Femur (tissue), 1 donor: ENCODE measurements around the gene EXOSC5.

Source experiments
- DNase-seq: peaks from one replicate; pipeline ENCODE4 v3.0.0-alpha.2; 2017

EXOSC5 gene

DNA sequence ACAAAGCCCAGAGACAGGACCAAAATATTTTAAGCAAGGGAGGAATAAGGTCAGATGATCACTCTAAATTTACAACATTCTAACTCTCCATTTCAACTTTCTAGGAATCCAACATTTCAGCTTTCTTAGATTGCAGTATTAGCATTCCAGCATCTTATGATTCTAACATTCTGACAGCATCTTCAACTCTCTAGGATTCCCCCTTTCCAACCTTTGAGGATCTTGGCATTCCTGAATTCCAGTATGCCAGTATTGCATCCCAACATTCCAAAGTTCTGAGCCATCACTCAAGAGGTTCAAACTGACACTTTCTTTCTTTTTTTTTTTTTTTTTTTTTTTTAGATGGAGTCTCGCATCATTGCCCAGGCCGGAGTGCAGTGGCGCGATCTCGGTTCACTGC, 57.2 kb downstream of the EXOSC5 start:
- no peak for DNase-seq
